SK-N-SH (cell line): ENCODE data around the gene DOK7. TPM values are rescaled to one million over a fixed set of nuclear protein-coding genes. Genes with fewer than 3 reads are reported as not detected.

Experiments
- CTCF ChIA-PET: fragments of 300-600, 350-600 bp; formaldehyde crosslinking; extraction: SDS; loops from one replicate; lab custom pipeline; 2021; lab: Yijun Ruan, JAX
- POLR2A ChIA-PET: fragments of 350-600 bp; sonication (Branson Sonifier 250); formaldehyde crosslinking; extraction: SDS; loops from one replicate; lab custom pipeline; 2020; ENCODE audit warnings: antibody characterized with exemption, inconsistent platforms; lab: Yijun Ruan, JAX
- DNase-seq: peaks from one replicate; pipeline ENCODE4 v3.0.0; 2012
- H2AFZ ChIP-seq: fragments of 200-600 bp; sonication (generic); 2 replicates; pipeline ENCODE4 v1.8.1; 2016; ENCODE audit warnings: antibody characterized with exemption, mild to moderate bottlenecking, low read depth
- H3F3A ChIP-seq: fragments of 200-600 bp; sonication (generic); replicated peaks from 2 replicates; pipeline ENCODE3; 2016; ENCODE audit warnings: antibody characterized with exemption, mild to moderate bottlenecking; ENCODE audit not compliant: insufficient read depth
- H3K27ac ChIP-seq, 2 experiments: fragments of 200-500 bp in 1 of 2; fragments of 200-600 bp in 1 of 2; sonication (Bioruptor generic) in 1 of 2; sonication (generic), shearing (Covaris generic) in 1 of 2; 2 replicates each; pipeline versions ENCODE4 v1.5.1 to v1.6.1; 2014 to 2016; ENCODE audit warnings: low read depth in 2 of 2, inconsistent platforms in 1 of 2, low read length in 1 of 2, mild to moderate bottlenecking in 1 of 2, mixed read lengths in 1 of 2
- H3K27me3 ChIP-seq: fragments of 200-600 bp; sonication (generic), shearing (Covaris generic); 2 replicates; pipeline ENCODE4 v1.6.1; 2016; ENCODE audit warnings: mixed run types; ENCODE audit not compliant: insufficient read depth
- H3K36me3 ChIP-seq, 2 experiments: fragments of 200-500 bp in 1 of 2; fragments of 200-600 bp in 1 of 2; sonication (Bioruptor generic) in 1 of 2; sonication (generic) in 1 of 2; replicated peaks in 1 of 2; 2 replicates each; pipeline versions ENCODE3 to v1.5.1; 2014 to 2016; ENCODE audit warnings: low read length in 1 of 2, mild to moderate bottlenecking in 1 of 2; ENCODE audit not compliant: insufficient read depth in 2 of 2, control insufficient read depth in 1 of 2
- H3K4me1 ChIP-seq, 2 experiments: fragments of 200-500 bp in 1 of 2; fragments of 200-600 bp in 1 of 2; sonication (Bioruptor generic) in 1 of 2; sonication (generic), shearing (Covaris generic) in 1 of 2; 2 replicates each; pipeline versions ENCODE4 v1.5.1 to v1.6.1; 2014 to 2016; ENCODE audit warnings: low read depth in 1 of 2, low read length in 1 of 2, mixed run types in 1 of 2; ENCODE audit not compliant: insufficient read depth in 2 of 2, control insufficient read depth in 1 of 2
- H3K4me2 ChIP-seq: fragments of 200-600 bp; sonication (generic), shearing (Covaris generic); 2 replicates; pipeline ENCODE4 v1.6.1; 2017; ENCODE audit warnings: mixed run types
- H3K4me3 ChIP-seq, 2 experiments: fragments of 200-500 bp in 1 of 2; fragments of 200-600 bp in 1 of 2; sonication (Bioruptor generic) in 1 of 2; sonication (generic), shearing (Covaris generic) in 1 of 2; 2 replicates each; pipeline versions ENCODE4 v1.5.1 to v1.8.1; 2014 to 2016; ENCODE audit warnings: low read depth in 2 of 2, inconsistent platforms in 1 of 2, low read length in 1 of 2, mild to moderate bottlenecking in 1 of 2, mixed read lengths in 1 of 2, moderate library complexity in 1 of 2
- H3K79me2 ChIP-seq: fragments of 200-600 bp; sonication (generic); 2 replicates; pipeline ENCODE4 v1.8.1; 2017; ENCODE audit warnings: mild to moderate bottlenecking; ENCODE audit not compliant: insufficient read depth
- H3K9ac ChIP-seq: fragments of 200-600 bp; sonication (generic); 2 replicates; pipeline ENCODE4 v1.6.1; 2017; ENCODE audit warnings: mixed run types
- H3K9me2 ChIP-seq: fragments of 200-600 bp; sonication (generic); 2 replicates; pipeline ENCODE4 v1.6.1; 2017; ENCODE audit warnings: mixed run types
- H3K9me3 ChIP-seq: fragments of 200-600 bp; sonication (generic); 2 replicates; pipeline ENCODE4 v1.6.1; 2017; ENCODE audit warnings: mixed run types, mild to moderate bottlenecking, moderate library complexity
- H4K20me1 ChIP-seq: fragments of 200-600 bp; sonication (generic); 2 replicates; pipeline ENCODE4 v1.6.1; 2017; ENCODE audit warnings: mild to moderate bottlenecking, mixed run types; ENCODE audit not compliant: insufficient read depth
- CHD2 ChIP-seq: fragments of 150-350 bp; IDR thresholded peaks from 2 replicates; pipeline ENCODE4 v1.6.1; 2018; ENCODE audit warnings: low read length; ENCODE audit not compliant: partially characterized antibody
- EZH2phosphoT487 ChIP-seq: fragments of 200-600 bp; sonication (generic); IDR thresholded peaks from 2 replicates; pipeline ENCODE4 v1.6.1; 2017; ENCODE audit warnings: low read depth, mixed run types, mild to moderate bottlenecking, antibody characterized with exemption, moderate library complexity, borderline replicate concordance
- FOXJ3 ChIP-seq: sonication (generic); formaldehyde crosslinking; IDR thresholded peaks from 2 replicates; pipeline ENCODE4 v1.5.1; 2020; ENCODE audit warnings: mild to moderate bottlenecking, missing genetic modification reagents
- JUND ChIP-seq: IDR thresholded peaks from 2 replicates; pipeline ENCODE4 v1.4.0; 2012
- NFIC ChIP-seq: IDR thresholded peaks from 2 replicates; pipeline ENCODE4 v1.4.0; 2012; ENCODE audit warnings: borderline replicate concordance
- POLR2AphosphoS5 ChIP-seq: IDR thresholded peaks from 2 replicates; pipeline ENCODE4 v1.6.1; 2012; ENCODE audit warnings: low read depth, low read length
- RCOR1 ChIP-seq: fragments of 150-350 bp; IDR thresholded peaks from 2 replicates; pipeline ENCODE4 v1.6.1; 2017; ENCODE audit warnings: antibody characterized with exemption, low read length
- REST ChIP-seq: IDR thresholded peaks from 2 replicates; pipeline ENCODE4 v1.6.1; 2012; ENCODE audit warnings: mild to moderate bottlenecking, low read depth, low read length, moderate library complexity
- SIN3A ChIP-seq: IDR thresholded peaks from 2 replicates; pipeline ENCODE4 v1.6.1; 2012; ENCODE audit warnings: low read depth, mild to moderate bottlenecking, low read length, moderate library complexity, borderline replicate concordance
- WGBS: methylation state at CpG from one replicate; pipeline ENCODE4 v1.1.6; 2017; ENCODE audit warnings: low lambda C conversion rate; 5-methylcytosine and 5-hydroxymethylcytosine counted together
- polyA plus RNA-seq, 3 experiments: library from polyadenylated mRNA; depleted of rRNA; stranded (reverse); fragments of >200 nt; gene quantifications; 2 replicates each; pipeline ENCODE4 v1.2.3, GENCODE V29; 2012
- TF ChIP-seq, protein P1 (sequence below): fragments of 150-350 bp; IDR thresholded peaks from 2 replicates; pipeline ENCODE4 v1.6.1; 2017; ENCODE audit warnings: antibody characterized with exemption, low read length, low read depth, borderline replicate concordance
- TF ChIP-seq, protein P2 (sequence below): fragments of 200-600 bp; sonication (generic); IDR thresholded peaks from 2 replicates; pipeline ENCODE4 v1.6.1; 2017; ENCODE audit warnings: antibody characterized with exemption, mild to moderate bottlenecking, moderate library complexity

Gene DOK7
- polyA plus RNA-seq, 1 of the 3 experiments (the other 2 are of a cell fraction), result not detected

GRCh38 chr4:3465698-3466671, 2.9 kb downstream of the DOK7 start:
- Histone ChIP-seq H3K4me2 (no peak overlapping the region), H3K27me3 (no peaks in the 10 kb centered on the region; the same call in 1 of the 2 replicates), H3F3A (peaks cover 7% of the 10 kb centered on the region), H3K4me3 (no peak overlapping the region), H3K9me3 (no peaks in the 10 kb centered on the region), H3K9ac (no peak overlapping the region), H3K27ac (no peak overlapping the region), H3K4me1 (no peaks in the 10 kb centered on the region; a peak in 1 of 4 replicates), H2AFZ (no peak overlapping the region), H3K9me2 (no peaks in the 10 kb centered on the region), H4K20me1 (no peaks in the 10 kb centered on the region), H3K36me3 (no peaks in the 10 kb centered on the region), H3K79me2 (no peaks in the 10 kb centered on the region)
- ChIA-PET CTCF (interaction anchor here (0.7 to 1.5 kb wide), 4 partner anchors 12 to 175 kb away, joined by 3 to 9 read pairs (median 3); no protein-coding TSS in a partner anchor), POLR2A (no interaction called here)
- no peak for TF ChIP-seq CHD2
- no peak for TF ChIP-seq RCOR1
- TF ChIP-seq, protein P1, sequence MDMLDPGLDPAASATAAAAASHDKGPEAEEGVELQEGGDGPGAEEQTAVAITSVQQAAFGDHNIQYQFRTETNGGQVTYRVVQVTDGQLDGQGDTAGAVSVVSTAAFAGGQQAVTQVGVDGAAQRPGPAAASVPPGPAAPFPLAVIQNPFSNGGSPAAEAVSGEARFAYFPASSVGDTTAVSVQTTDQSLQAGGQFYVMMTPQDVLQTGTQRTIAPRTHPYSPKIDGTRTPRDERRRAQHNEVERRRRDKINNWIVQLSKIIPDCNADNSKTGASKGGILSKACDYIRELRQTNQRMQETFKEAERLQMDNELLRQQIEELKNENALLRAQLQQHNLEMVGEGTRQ, result no peak
- TF ChIP-seq, protein P2, sequence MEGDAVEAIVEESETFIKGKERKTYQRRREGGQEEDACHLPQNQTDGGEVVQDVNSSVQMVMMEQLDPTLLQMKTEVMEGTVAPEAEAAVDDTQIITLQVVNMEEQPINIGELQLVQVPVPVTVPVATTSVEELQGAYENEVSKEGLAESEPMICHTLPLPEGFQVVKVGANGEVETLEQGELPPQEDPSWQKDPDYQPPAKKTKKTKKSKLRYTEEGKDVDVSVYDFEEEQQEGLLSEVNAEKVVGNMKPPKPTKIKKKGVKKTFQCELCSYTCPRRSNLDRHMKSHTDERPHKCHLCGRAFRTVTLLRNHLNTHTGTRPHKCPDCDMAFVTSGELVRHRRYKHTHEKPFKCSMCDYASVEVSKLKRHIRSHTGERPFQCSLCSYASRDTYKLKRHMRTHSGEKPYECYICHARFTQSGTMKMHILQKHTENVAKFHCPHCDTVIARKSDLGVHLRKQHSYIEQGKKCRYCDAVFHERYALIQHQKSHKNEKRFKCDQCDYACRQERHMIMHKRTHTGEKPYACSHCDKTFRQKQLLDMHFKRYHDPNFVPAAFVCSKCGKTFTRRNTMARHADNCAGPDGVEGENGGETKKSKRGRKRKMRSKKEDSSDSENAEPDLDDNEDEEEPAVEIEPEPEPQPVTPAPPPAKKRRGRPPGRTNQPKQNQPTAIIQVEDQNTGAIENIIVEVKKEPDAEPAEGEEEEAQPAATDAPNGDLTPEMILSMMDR, result 0 out of 2 replicates have a peak, but pooled peaks have one; percentile 14
- TF ChIP-seq EZH2phosphoT487, result no peak
- no peak for TF ChIP-seq JUND
- 71% methylated on average over 6 of the region's 41 CpGs for WGBS
- DNase-seq, result no peak

DNA sequence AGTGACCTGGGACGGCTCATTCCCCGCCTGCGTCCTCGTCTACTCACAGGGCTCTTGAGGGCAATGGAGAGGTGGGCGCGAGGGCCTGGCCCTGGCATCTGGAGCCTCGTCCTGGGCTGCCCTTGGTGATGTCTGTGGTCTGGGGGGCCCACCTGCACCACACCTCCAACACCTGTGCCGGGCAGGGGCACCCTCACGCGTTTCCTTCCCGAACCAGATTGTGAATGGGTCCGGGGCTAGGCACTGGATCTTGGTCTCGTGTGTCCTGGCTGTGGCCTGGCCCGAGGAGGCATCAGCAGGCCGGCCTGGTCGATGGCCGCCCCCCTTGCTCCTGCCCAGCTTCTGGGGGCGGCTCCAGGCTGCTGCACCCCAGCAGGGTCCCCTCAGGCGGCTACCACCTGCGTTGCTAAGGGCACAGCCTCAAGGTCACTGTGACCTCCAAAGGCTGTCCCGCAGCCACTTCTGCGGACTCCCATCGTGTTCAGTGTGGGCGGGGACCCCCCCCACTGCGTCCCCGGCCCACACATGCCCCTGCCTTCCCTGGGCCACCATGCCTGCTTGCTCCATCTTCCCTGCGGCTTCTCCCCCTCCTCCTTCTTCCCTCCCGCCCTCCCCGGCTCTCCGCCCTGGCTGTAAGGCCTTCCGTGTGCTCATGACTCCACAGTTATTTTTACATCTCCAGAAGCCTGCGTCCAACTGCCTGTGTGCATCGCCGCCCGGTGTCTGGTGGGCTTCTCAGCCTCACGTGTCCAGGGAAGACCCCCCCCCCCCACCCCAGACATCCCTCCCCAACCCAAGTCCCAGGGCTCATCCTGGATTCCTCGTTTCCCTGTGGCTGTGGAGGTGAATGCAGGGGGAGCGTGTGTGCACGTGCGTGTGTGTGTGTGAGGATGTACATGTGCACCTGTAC, 3.8 kb downstream of the DOK7 start:
- H2AFZ ChIP-seq, result no peak overlapping the region
- no peaks in the 10 kb centered on the region; a peak in 1 of 4 replicates for H3K4me1 ChIP-seq
- ChIA-PET POLR2A (no interaction called here), CTCF (interaction anchor here (0.8 to 1.5 kb wide), 3 partner anchors 14 to 176 kb away, joined by 3 to 9 read pairs (median 3); no protein-coding TSS in a partner anchor)
- no peaks in the 10 kb centered on the region for H3K36me3 ChIP-seq
- no peaks in the 10 kb centered on the region for H3K9me2 ChIP-seq
- H3K4me2 ChIP-seq, result no peak overlapping the region
- no peaks in the 10 kb centered on the region; the same call in 1 of the 2 replicates for H3K27me3 ChIP-seq
- no peak overlapping the region for H3K9ac ChIP-seq
- H4K20me1 ChIP-seq, result no peaks in the 10 kb centered on the region
- TF ChIP-seq NFIC (no peak), POLR2AphosphoS5 (no peak), REST (no peak), FOXJ3 (CRISPR knock-in tag) (no peak), SIN3A (no peak), EZH2phosphoT487 (no peak)
- H3K9me3 ChIP-seq, result no peaks in the 10 kb centered on the region
- H3K79me2 ChIP-seq, result no peaks in the 10 kb centered on the region
- H3F3A ChIP-seq, result peaks cover 7% of the 10 kb centered on the region
- no peak overlapping the region for H3K27ac ChIP-seq
- WGBS, result 89% methylated on average over 13 of the region's 40 CpGs
- no peak for DNase-seq
- H3K4me3 ChIP-seq, result no peak overlapping the region
